ENCODE results near the gene COL6A6.

- TF ChIP-seq POLR2AphosphoS5 (IDR thresholded peaks at IDR 0.05; ENCODE audit: low read depth, low read length), result no peak
- no peak for TF ChIP-seq REST (IDR thresholded peaks at IDR 0.05; ENCODE audit: insufficient read depth in 1 of 2, low read depth in 2 of 2, low read length in 2 of 2)
- no peak for TF ChIP-seq TAF1 (IDR thresholded peaks at IDR 0.05; ENCODE audit: borderline replicate concordance, insufficient read depth, low read length)
- no peak for TF ChIP-seq SIN3A (IDR thresholded peaks at IDR 0.05; ENCODE audit: borderline replicate concordance, insufficient read depth, low read length)
Observed at GRCh38 chr3:130533247-130533646, 16.3 kb downstream of the COL6A6 start.
